K562 (cell line): ENCODE measurements around the gene DNAJC30. TPM values are rescaled to one million over a fixed set of nuclear protein-coding genes. Genes with fewer than 3 reads are reported as not detected.
A peak's percentile ranks its signal among the peaks of the same experiment; 100 is the strongest.

Experiments used
- ARHGAP35 ChIP-seq: fragments of 450-650 bp; IDR thresholded peaks from 2 replicates; pipeline ENCODE4 v1.6.1; 2018; ENCODE audit not compliant: partially characterized antibody
- BRF2 ChIP-seq: IDR thresholded peaks from 3 replicates; pipeline ENCODE4 v1.6.1; 2011; ENCODE audit warnings: borderline replicate concordance, mild to moderate bottlenecking; ENCODE audit not compliant: insufficient read length, insufficient read depth
- FOXJ3 ChIP-seq: sonication (generic); formaldehyde crosslinking; IDR thresholded peaks from 2 replicates; pipeline ENCODE4 v1.4.0; 2020; ENCODE audit warnings: mild to moderate bottlenecking, missing genetic modification reagents
- FUS ChIP-seq: fragments of 200-400 bp; formaldehyde crosslinking; optimal IDR thresholded peaks from 2 replicates; pipeline ENCODE3; 2017; ENCODE audit warnings: low read depth, low read length
- GATAD2B ChIP-seq: fragments of 450-650 bp; IDR thresholded peaks from 2 replicates; pipeline ENCODE4 v1.6.1; 2017; ENCODE audit warnings: mild to moderate bottlenecking, borderline replicate concordance
- HCFC1 ChIP-seq: IDR thresholded peaks from 2 replicates; pipeline ENCODE4 v1.6.1; 2012; ENCODE audit warnings: low read depth, low read length, improper control_type of control experiment
- HMG20B ChIP-seq: fragments of 250-450 bp; sonication (Bioruptor Pico); IDR thresholded peaks from 2 replicates; pipeline ENCODE4 v1.5.0; 2021; ENCODE audit warnings: mild to moderate bottlenecking
- KAT2B ChIP-seq: IDR thresholded peaks from one replicate; pipeline ENCODE4 v1.6.1; 2012; ENCODE audit warnings: low read depth, mild to moderate bottlenecking, control low read depth, inconsistent platforms, low read length, moderate library complexity
- KLF16 ChIP-seq: IDR thresholded peaks from 2 replicates; pipeline ENCODE4 v1.6.1; 2016; ENCODE audit warnings: antibody characterized with exemption
- MCM5 ChIP-seq: fragments of 450-650 bp; IDR thresholded peaks from 2 replicates; pipeline ENCODE4 v1.6.1; 2016; ENCODE audit warnings: low read depth
- NFE2L1 ChIP-seq: fragments of 450-650 bp; IDR thresholded peaks from 2 replicates; pipeline ENCODE4 v1.6.1; 2016; ENCODE audit warnings: missing genetic modification characterization, low read depth, mild to moderate bottlenecking, missing compliant biosample characterization, moderate library complexity, borderline replicate concordance
- PRMT5 ChIP-seq: sonication (generic); formaldehyde crosslinking; IDR thresholded peaks from 2 replicates; pipeline ENCODE4 v1.5.0; 2020; ENCODE audit warnings: missing genetic modification reagents
- RBBP5 ChIP-seq: fragments of 200-600 bp; sonication (generic); IDR thresholded peaks from 2 replicates; pipeline ENCODE4 v1.6.1; 2012; ENCODE audit warnings: borderline replicate concordance, mild to moderate bottlenecking, low read length, control low read depth, inconsistent platforms; ENCODE audit not compliant: insufficient read depth, poor library complexity, severe bottlenecking
- RHOXF2B ChIP-seq: fragments of 250-450 bp; sonication (Bioruptor Pico); conservative IDR thresholded peaks from 2 replicates; pipeline ENCODE4 v1.5.1; 2021
- SIX5 ChIP-seq, 2 experiments: IDR thresholded peaks; 2 replicates each; pipeline ENCODE4 v1.6.1; 2011; ENCODE audit warnings: low read length in 2 of 2, borderline replicate concordance in 1 of 2, low read depth in 1 of 2, mild to moderate bottlenecking in 1 of 2, moderate library complexity in 1 of 2; ENCODE audit not compliant: insufficient read depth in 1 of 2
- SP2 ChIP-seq: IDR thresholded peaks from 2 replicates; pipeline ENCODE4 v1.6.1; 2011; ENCODE audit warnings: mild to moderate bottlenecking, low read depth, low read length, moderate library complexity; ENCODE audit not compliant: poor library complexity, severe bottlenecking; ENCODE audit errors: extremely low read depth
- SRSF1 ChIP-seq: fragments of 200-400 bp; formaldehyde crosslinking; IDR thresholded peaks from 2 replicates; pipeline ENCODE4 v1.6.1; 2017; ENCODE audit warnings: mild to moderate bottlenecking, low read depth, low read length, moderate library complexity
- STAT5B ChIP-seq: fragments of 250-450 bp; sonication (Bioruptor Pico); IDR thresholded peaks from 2 replicates; pipeline ENCODE4 v1.8.0; 2021; ENCODE audit warnings: mild to moderate bottlenecking, inconsistent platforms
- ZC3H11A ChIP-seq: IDR thresholded peaks from 2 replicates; pipeline ENCODE4 v1.6.1; 2012; ENCODE audit warnings: low read depth, low read length, improper control_type of control experiment
- ZKSCAN8 ChIP-seq: fragments of 200-800 bp; sonication (Bioruptor generic); IDR thresholded peaks from 2 replicates; pipeline ENCODE4 v1.6.1; 2016; ENCODE audit warnings: missing genetic modification characterization, missing compliant biosample characterization
- ZNF23 ChIP-seq: fragments of 250-450 bp; sonication (Bioruptor Pico); IDR thresholded peaks from 2 replicates; pipeline ENCODE4 v1.4.0; 2020; ENCODE audit warnings: mild to moderate bottlenecking
- ZNF274 ChIP-seq: IDR thresholded peaks from 2 replicates; pipeline ENCODE4 v1.6.1; 2011; ENCODE audit warnings: low read depth, mild to moderate bottlenecking, low read length, moderate library complexity, borderline replicate concordance
- ZNF3 ChIP-seq: fragments of 250-450 bp; sonication (Bioruptor Pico); IDR thresholded peaks from 2 replicates; pipeline ENCODE4 v1.5.0; 2021; ENCODE audit warnings: mild to moderate bottlenecking, moderate library complexity
- ZNF584 ChIP-seq: fragments of 200-800 bp; sonication (Bioruptor generic); IDR thresholded peaks from 2 replicates; pipeline ENCODE4 v1.6.1; 2016; ENCODE audit warnings: low read depth, mild to moderate bottlenecking, missing genetic modification characterization, missing compliant biosample characterization
- ZNF79 ChIP-seq: fragments of 250-450 bp; sonication (Bioruptor Pico); IDR thresholded peaks from 2 replicates; pipeline ENCODE4 v1.4.0; 2020; ENCODE audit warnings: low read depth, mild to moderate bottlenecking, moderate library complexity
- ZSCAN29 ChIP-seq: fragments of 450-650 bp; IDR thresholded peaks from 2 replicates; pipeline ENCODE4 v1.6.1; 2017
- polyA plus RNA-seq, 8 experiments: library from polyadenylated mRNA; depleted of rRNA in 4 of 8; stranded (reverse) in 5 of 8; unstranded in 3 of 8; fragments of >200 nt; fragmentation: Nextera tagmentation in 2 of 8; fragmentation: Illumina TruSeq in 1 of 8; extraction: Ambion mirVana in 2 of 8; extraction: Trizol in 1 of 8; gene quantifications; 2 replicates each; pipeline versions ENCODE4 v1.2.1 to v1.2.3, GENCODE V29; 2011 to 2014; ENCODE audit warnings: inconsistent platforms in 1 of 8, missing spikeins in 1 of 8
- total RNA-seq, 7 experiments: library from RNA; depleted of rRNA in 6 of 7; stranded (reverse); fragments of >200 nt in 6 of 7; fragmentation: Illumina TruSeq in 2 of 7; extraction: Trizol in 2 of 7; gene quantifications; 2 replicates each; pipeline versions ENCODE4 v1.2.1 to v1.2.3, GENCODE V29; 2011 to 2021; ENCODE audit warnings: low replicate concordance in 1 of 7

Gene DNAJC30
- total and polyA plus RNA-seq, 9 of the 15 experiments (the other 6 are each of a cell fraction or from before 2014, with no cell fraction given) = 1.1 to 11.3 (median 4.6) TPM

DNA sequence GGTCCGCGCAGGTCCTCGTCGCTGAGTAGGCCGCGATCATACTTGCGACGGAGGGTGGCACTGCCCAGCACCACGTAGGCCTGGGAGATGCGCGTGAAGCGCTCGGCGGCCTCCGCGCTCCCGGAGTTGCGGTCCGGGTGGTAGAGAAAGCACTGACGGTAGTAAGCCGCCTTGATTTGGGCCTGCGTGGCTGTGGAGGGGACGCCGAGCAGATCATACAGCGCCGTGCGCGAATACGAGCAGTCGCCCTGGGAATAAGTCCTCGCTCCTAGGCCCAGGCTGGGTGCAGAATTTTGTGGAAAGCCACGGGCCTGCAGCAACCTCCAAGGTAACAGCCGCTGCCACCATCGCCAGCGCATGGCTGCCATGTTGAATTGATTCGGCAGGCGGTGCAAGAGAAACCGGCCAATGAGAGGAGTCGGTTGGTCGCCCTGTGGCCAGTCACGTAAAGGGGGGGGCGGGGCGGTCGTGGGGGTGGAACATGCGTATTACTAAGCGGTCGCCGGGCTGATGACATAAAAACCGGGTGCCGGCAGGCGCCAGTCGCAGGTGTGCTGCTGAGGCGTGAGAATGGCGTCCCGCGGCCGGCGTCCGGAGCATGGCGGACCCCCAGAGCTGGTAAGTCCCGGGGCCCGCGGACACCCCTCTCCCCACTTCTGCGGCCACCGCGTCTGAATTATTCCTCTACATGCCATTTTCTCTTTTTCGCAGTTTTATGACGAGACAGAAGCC is at the start of gene DNAJC30, which contains the start of gene BUD23 (continued):
- no peak for TF ChIP-seq FOXJ3 (CRISPR knock-in tag)
- no peak for TF ChIP-seq NFE2L1 (tag)
- no peak for TF ChIP-seq ZC3H11A
- TF ChIP-seq RBBP5 = peak; percentile 89
- TF ChIP-seq STAT5B (CRISPR knock-in tag) = no peak
- TF ChIP-seq ZNF274 = no peak
- TF ChIP-seq HMG20B (CRISPR knock-in tag) = no peak
- TF ChIP-seq ZNF584 (CRISPR knock-in tag) = no peak
- no peak for TF ChIP-seq GATAD2B
- no peak for TF ChIP-seq RHOXF2B (CRISPR knock-in tag)
- no peak for TF ChIP-seq ZNF79
- TF ChIP-seq BRF2 = no peak
- peak; percentile 83 for TF ChIP-seq HCFC1
- no peak for TF ChIP-seq ARHGAP35
- TF ChIP-seq SP2 = peak; percentile 53
- TF ChIP-seq ZNF3 = no peak
- TF ChIP-seq KLF16 = no peak
- TF ChIP-seq MCM5 = no peak
- TF ChIP-seq ZSCAN29 = no peak
- no peak for TF ChIP-seq FUS
- no peak for TF ChIP-seq PRMT5 (CRISPR knock-in tag)
- peak; percentile 24 to 30; a peak in 2 of 4 replicates for TF ChIP-seq SIX5 (IDR thresholded peaks at IDR 0.05; ENCODE audit: borderline replicate concordance in 1 of 2, insufficient read depth in 1 of 2, low read depth in 1 of 2, low read length in 2 of 2)
- no peak for TF ChIP-seq KAT2B
- no peak for TF ChIP-seq ZKSCAN8 (CRISPR knock-in tag)
- TF ChIP-seq ZNF23 = no peak
- TF ChIP-seq SRSF1 = no peak
